Activated CD4-positive, alpha-beta memory T cell treated with anti-CD3 and anti-CD28 coated beads, Interleukin-2, amount 10 ng/mL, durations not matched to agents 7 days and 5 days (primary cell): ENCODE results near the gene NFIA. TPM values are rescaled to one million over a fixed set of nuclear protein-coding genes. Genes with fewer than 3 reads are reported as not detected.

ENCODE experiments used
- CTCF ChIA-PET: fragments of 350-600 bp; sonication (Branson Sonifier 250); formaldehyde crosslinking; loops from one replicate; lab custom pipeline; 2021; ENCODE audit warnings: antibody characterized with exemption, inconsistent platforms; lab: Charles Lee
- POLR2A ChIA-PET: fragments of 350-600 bp; sonication (Branson Sonifier 250); formaldehyde crosslinking; loops from one replicate; lab custom pipeline; 2021; ENCODE audit warnings: antibody characterized with exemption; lab: Charles Lee
- DNase-seq: peaks from one replicate; pipeline ENCODE4 v3.0.0-alpha.2; 2020
- H3K27ac Mint-ChIP-seq: one replicate; pipeline ENCODE4 v1.8.0; 2021; ENCODE audit warnings: mild to moderate bottlenecking, mixed read lengths
- H3K27me3 Mint-ChIP-seq: one replicate; pipeline ENCODE4 v1.8.0; 2021; ENCODE audit warnings: mixed read lengths
- H3K36me3 Mint-ChIP-seq: one replicate; pipeline ENCODE4 v1.8.0; 2021; ENCODE audit warnings: low read depth, mixed read lengths
- H3K4me1 Mint-ChIP-seq: one replicate; pipeline ENCODE4 v1.8.0; 2021; ENCODE audit warnings: mixed read lengths
- H3K4me3 Mint-ChIP-seq: one replicate; pipeline ENCODE4 v1.8.0; 2021; ENCODE audit warnings: mild to moderate bottlenecking, mixed read lengths
- H3K9me3 Mint-ChIP-seq: one replicate; pipeline ENCODE4 v1.8.0; 2021; ENCODE audit warnings: mixed read lengths
- total RNA-seq, 2 experiments: library from RNA; stranded (reverse); gene quantifications; one replicate each; pipeline ENCODE4 v1.2.3, GENCODE V29; 2021

The NFIA gene
- total RNA-seq, 2 experiments from 2014 or later, result 2.4 to 3.0 TPM

DNA sequence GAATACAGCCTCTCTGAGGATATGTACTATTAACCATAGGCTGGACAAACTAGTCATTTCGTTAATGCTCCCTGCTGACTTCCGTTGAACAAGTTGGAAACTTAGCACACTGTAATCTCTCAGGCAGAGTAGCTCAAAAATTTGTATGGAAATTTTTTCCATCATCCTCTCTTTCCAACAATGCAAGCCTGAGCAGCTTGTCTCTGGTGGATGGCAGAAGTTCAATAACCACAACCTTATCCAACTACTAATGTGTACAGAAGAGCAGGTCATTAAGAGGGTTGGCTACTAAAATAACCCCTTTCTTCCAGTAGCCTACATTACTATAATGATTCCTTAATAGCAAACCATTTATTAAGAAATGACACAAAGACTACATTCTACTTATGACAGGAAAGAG, 262.3 kb downstream of the NFIA start:
- no peaks in the 10 kb centered on the region for H3K27me3 Mint-ChIP-seq
- ChIA-PET POLR2A (no interaction called here), CTCF (no interaction called here)
- peaks cover 3% of the 10 kb centered on the region for H3K9me3 Mint-ChIP-seq
- no peaks in the 10 kb centered on the region for H3K4me1 Mint-ChIP-seq
- H3K36me3 Mint-ChIP-seq, result no peaks in the 10 kb centered on the region
- H3K27ac Mint-ChIP-seq, result no peak overlapping the region
- no peak for DNase-seq
- no peak overlapping the region for H3K4me3 Mint-ChIP-seq

GRCh38 chr1:61348025-61348665, 265.8 kb downstream of the NFIA start:
- no peak overlapping the region for H3K4me3 Mint-ChIP-seq
- no peaks in the 10 kb centered on the region for H3K27me3 Mint-ChIP-seq
- ChIA-PET POLR2A (interaction anchor here (0.7 kb wide), 1 partner anchor 92 kb away, joined by 3 read pairs; no protein-coding TSS in a partner anchor), CTCF (no interaction called here)
- DNase-seq, result no peak
- no peaks in the 10 kb centered on the region for H3K36me3 Mint-ChIP-seq
- no peak overlapping the region for H3K27ac Mint-ChIP-seq
- H3K4me1 Mint-ChIP-seq, result peaks cover 4% of the 10 kb centered on the region
- peaks cover 3% of the 10 kb centered on the region for H3K9me3 Mint-ChIP-seq

DNA sequence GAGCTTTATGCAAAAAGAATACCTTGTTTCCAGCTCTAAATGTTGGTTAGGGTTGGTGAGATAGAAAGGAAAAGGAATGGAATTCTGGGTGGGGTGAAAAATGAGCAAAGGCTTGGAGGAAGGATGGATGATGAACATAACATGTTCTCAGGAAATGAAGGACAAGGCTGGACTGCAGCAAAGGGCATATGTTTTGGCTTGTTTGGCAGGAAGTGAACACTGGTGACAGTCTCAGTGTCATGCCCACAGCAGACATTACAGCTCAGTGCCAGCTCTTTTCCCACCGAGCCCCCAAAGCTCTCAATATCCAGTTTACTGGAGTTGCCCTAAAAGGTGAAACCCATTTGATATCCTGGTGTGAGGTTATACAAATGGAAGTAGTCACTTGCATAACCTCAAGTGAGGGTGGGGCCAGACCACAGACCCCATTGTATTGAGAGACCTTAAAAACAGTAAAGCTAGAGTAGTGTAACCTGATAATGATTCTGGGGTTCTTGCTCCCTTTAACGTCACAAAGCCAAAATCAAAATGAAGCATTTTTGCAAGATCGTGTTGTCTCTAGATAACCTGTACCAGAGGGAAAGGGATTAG, 270.6 kb downstream of the NFIA start:
- Mint-ChIP-seq H3K4me3 (no peak overlapping the region), H3K9me3 (no peaks in the 10 kb centered on the region), H3K27ac (no peak overlapping the region), H3K36me3 (no peaks in the 10 kb centered on the region), H3K27me3 (no peaks in the 10 kb centered on the region), H3K4me1 (peaks cover 5% of the 10 kb centered on the region)
- no peak for DNase-seq
- ChIA-PET CTCF (no interaction called here), POLR2A (no interaction called here)

- ChIA-PET POLR2A (no interaction called here), CTCF (no interaction called here)
- no peaks in the 10 kb centered on the region for H3K36me3 Mint-ChIP-seq
- H3K9me3 Mint-ChIP-seq, result no peaks in the 10 kb centered on the region
- peaks cover 5% of the 10 kb centered on the region for H3K4me1 Mint-ChIP-seq
- DNase-seq, result no peak
- no peak overlapping the region for H3K27ac Mint-ChIP-seq
- H3K4me3 Mint-ChIP-seq, result no peak overlapping the region
- H3K27me3 Mint-ChIP-seq, result no peaks in the 10 kb centered on the region
Measured at GRCh38 chr1:61353797-61354406, 271.5 kb downstream of the NFIA start.

- CTCF ChIA-PET, result no interaction called here
- Mint-ChIP-seq H3K9me3 (no peaks in the 10 kb centered on the region), H3K4me3 (no peak overlapping the region), H3K36me3 (no peaks in the 10 kb centered on the region), H3K4me1 (peaks cover 5% of the 10 kb centered on the region), H3K27me3 (no peaks in the 10 kb centered on the region), H3K27ac (no peak overlapping the region)
- DNase-seq, result no peak
- POLR2A ChIA-PET, result no interaction called here
Measured at GRCh38 chr1:61356016-61356415, 273.7 kb downstream of the NFIA start.

GRCh38 chr1:61356995-61357394, 274.6 kb downstream of the NFIA start:
- CTCF ChIA-PET, result no interaction called here

DNA sequence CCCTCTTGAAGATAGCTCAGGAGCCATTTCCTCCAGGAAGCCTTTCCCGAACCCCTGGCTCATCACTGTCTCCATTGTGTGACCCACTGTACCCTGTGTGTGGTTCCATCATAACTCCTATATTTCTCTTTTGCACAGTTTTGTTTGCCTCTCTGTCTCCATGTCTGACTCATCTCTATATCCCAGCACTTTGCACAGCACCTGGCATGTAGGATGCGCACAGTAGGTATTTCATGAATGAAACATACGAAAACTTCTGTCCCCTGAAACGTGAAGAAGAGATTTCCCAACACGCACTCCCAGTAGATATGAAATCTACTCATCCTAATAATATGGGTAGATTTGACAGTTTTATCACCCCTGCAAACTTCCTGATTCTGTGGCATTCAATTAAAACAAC, 275.2 kb downstream of the NFIA start:
- no peaks in the 10 kb centered on the region for H3K27me3 Mint-ChIP-seq
- H3K36me3 Mint-ChIP-seq, result no peaks in the 10 kb centered on the region
- H3K9me3 Mint-ChIP-seq, result no peaks in the 10 kb centered on the region
- peaks cover 5% of the 10 kb centered on the region for H3K4me1 Mint-ChIP-seq
- POLR2A ChIA-PET, result no interaction called here
- H3K4me3 Mint-ChIP-seq, result no peak overlapping the region
- no peak for DNase-seq
- CTCF ChIA-PET, result no interaction called here
- H3K27ac Mint-ChIP-seq, result no peak overlapping the region

More at GRCh38 chr1:61356995-61357394, 274.6 kb downstream of the NFIA start:
- Mint-ChIP-seq H3K36me3 (no peaks in the 10 kb centered on the region), H3K4me1 (peaks cover 5% of the 10 kb centered on the region), H3K27ac (no peak overlapping the region), H3K27me3 (no peaks in the 10 kb centered on the region), H3K4me3 (no peak overlapping the region), H3K9me3 (no peaks in the 10 kb centered on the region)
- POLR2A ChIA-PET, result no interaction called here
- DNase-seq, result no peak

DNA sequence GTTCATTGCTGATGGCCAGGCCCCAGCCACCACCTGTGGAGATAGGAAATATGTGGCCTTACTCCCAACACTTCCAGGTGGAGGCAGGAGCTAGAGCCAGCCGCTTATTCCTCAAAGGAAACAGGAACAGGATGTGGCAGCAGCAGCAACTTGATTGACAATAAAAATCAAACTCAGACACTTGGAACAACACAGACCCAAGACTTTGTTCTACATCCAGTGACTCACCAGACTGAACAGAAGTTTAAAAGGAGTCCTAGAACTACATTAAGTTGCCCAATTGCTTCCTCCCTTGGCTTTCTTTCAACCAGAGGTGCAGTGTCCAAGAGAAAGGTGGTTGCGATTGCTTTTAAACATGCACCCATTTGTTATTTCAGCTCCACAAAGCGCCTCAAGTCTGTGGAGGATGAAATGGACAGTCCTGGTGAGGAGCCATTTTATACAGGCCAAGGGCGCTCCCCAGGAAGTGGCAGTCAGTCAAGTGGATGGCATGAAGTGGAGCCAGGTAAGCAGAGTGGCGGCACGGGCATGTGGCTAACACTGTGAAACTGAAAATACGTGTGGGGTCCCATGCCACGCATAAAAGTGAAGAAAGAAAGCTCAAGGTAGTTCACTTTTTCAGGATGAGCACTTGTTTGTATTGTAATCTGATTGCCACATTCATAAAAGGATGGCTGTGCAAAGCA, 276.6 kb downstream of the NFIA start:
- Mint-ChIP-seq H3K27me3 (no peaks in the 10 kb centered on the region), H3K9me3 (no peaks in the 10 kb centered on the region), H3K27ac (no peak overlapping the region), H3K4me1 (peaks cover 2% of the 10 kb centered on the region), H3K4me3 (no peak overlapping the region), H3K36me3 (no peaks in the 10 kb centered on the region)
- CTCF ChIA-PET, result no interaction called here
- no peak for DNase-seq
- POLR2A ChIA-PET, result no interaction called here

- POLR2A ChIA-PET, result no interaction called here
- Mint-ChIP-seq H3K36me3 (no peaks in the 10 kb centered on the region), H3K27me3 (no peaks in the 10 kb centered on the region), H3K4me1 (no peaks in the 10 kb centered on the region), H3K9me3 (no peaks in the 10 kb centered on the region), H3K4me3 (no peak overlapping the region), H3K27ac (no peak overlapping the region)
- CTCF ChIA-PET, result interaction anchor here (1.8 kb wide), 1 partner anchor 312 kb away, joined by 4 read pairs; no protein-coding TSS in a partner anchor
- DNase-seq, result no peak
Measured at GRCh38 chr1:61361931-61362330, 279.6 kb downstream of the NFIA start.

GRCh38 chr1:61362351-61362750, 280.0 kb downstream of the NFIA start:
- CTCF ChIA-PET, result no interaction called here
- no peaks in the 10 kb centered on the region for H3K9me3 Mint-ChIP-seq
- no peak for DNase-seq
- H3K27me3 Mint-ChIP-seq, result no peaks in the 10 kb centered on the region
- H3K36me3 Mint-ChIP-seq, result no peaks in the 10 kb centered on the region
- POLR2A ChIA-PET, result no interaction called here
- no peaks in the 10 kb centered on the region for H3K4me1 Mint-ChIP-seq
- no peak overlapping the region for H3K27ac Mint-ChIP-seq
- H3K4me3 Mint-ChIP-seq, result no peak overlapping the region

DNA sequence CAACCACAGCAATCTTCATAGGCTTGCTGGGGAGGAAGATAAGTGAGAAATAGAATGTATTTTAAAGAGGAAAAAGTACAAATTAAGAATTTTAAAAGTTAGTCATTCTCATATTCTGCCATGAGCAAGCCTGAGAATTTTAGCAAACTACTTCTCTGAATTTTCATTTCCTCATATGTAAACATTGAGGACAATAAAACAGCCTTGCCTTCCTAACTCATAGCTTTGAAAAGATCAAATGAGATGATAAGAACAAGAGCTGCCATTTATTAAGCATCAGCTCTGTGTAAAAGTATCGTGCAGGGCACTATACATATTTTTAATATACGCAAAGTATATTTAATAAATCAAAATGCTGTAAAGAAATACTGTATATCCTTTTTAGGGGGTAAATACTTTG, 286.0 kb downstream of the NFIA start:
- DNase-seq, result no peak
- H3K4me3 Mint-ChIP-seq, result no peak overlapping the region
- no peaks in the 10 kb centered on the region for H3K9me3 Mint-ChIP-seq
- POLR2A ChIA-PET, result no interaction called here
- CTCF ChIA-PET, result interaction anchor here (0.8 kb wide), 1 partner anchor 99 kb away, joined by 3 read pairs; no protein-coding TSS in a partner anchor
- H3K27me3 Mint-ChIP-seq, result no peaks in the 10 kb centered on the region
- H3K27ac Mint-ChIP-seq, result no peak overlapping the region
- no peaks in the 10 kb centered on the region for H3K4me1 Mint-ChIP-seq
- no peaks in the 10 kb centered on the region for H3K36me3 Mint-ChIP-seq

DNA sequence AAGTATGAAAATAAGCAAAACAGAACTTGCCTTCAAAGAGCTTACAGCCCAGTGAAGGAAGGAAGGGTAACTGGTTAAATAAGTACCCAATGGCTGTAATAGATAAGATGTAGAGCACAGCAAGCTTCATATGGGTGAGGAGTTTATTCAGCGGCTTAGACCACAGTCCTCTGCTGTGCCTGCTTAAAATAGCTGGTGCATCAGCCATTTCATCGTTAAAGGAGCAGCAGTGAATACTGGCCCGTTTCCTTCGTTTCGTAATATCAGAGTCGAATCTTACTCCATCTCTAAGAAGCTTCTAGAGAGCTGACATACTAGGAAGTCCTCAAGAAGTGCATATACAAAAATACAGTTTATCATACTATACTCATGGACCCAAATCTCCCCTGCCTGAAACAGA, 286.5 kb downstream of the NFIA start:
- H3K27me3 Mint-ChIP-seq, result no peaks in the 10 kb centered on the region
- no peaks in the 10 kb centered on the region for H3K9me3 Mint-ChIP-seq
- no peaks in the 10 kb centered on the region for H3K4me1 Mint-ChIP-seq
- CTCF ChIA-PET, result interaction anchor here (0.8 kb wide), 1 partner anchor 100 kb away, joined by 3 read pairs; no protein-coding TSS in a partner anchor
- no peak overlapping the region for H3K27ac Mint-ChIP-seq
- POLR2A ChIA-PET, result no interaction called here
- no peaks in the 10 kb centered on the region for H3K36me3 Mint-ChIP-seq
- no peak overlapping the region for H3K4me3 Mint-ChIP-seq
- no peak for DNase-seq

DNA sequence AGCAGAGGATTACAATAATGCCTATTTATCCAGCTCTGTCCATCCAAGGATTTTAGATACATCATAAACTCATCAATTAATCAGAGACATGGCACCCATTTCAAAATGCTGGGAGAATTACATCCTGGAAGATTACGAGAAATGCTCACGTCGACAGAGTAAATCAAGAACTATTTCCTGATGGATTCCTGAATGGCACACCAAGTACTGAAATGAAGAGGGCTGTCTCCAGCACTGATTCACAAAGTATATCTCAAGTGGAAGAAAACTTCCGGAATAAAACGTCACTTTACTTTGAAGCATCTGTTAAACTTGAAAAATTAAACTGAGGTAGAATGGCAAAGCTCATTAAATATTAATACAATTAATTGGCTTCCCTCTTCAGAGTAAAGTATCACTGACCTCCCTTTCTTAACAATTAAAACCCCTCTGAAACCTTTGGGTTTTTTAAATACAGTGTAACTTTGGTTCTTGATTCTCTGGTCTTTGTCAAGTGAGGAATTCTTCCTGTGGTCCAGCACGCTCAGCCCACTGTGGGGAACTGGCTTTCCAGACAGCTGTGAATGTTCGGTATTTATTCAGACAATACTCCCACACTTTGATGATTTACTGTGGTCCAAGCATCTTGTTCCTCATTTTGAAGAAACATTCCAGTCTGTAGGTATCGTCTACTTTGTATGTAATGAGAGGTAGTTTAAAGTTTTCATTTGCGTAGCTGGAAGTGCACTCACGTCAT, 288.0 kb downstream of the NFIA start:
- Mint-ChIP-seq H3K4me1 (no peaks in the 10 kb centered on the region), H3K27me3 (no peaks in the 10 kb centered on the region), H3K36me3 (no peaks in the 10 kb centered on the region), H3K9me3 (no peaks in the 10 kb centered on the region), H3K4me3 (no peak overlapping the region), H3K27ac (no peak overlapping the region)
- ChIA-PET POLR2A (no interaction called here), CTCF (no interaction called here)
- DNase-seq, result no peak
